GM11168 (cell line): ENCODE measurements around the gene EIF3I.

ENCODE experiments used
- in situ Hi-C: fragments of 300-500 bp; cut with MboI; formaldehyde crosslinking; loops from one replicate; pipeline ENCODE4 v1.12.0; 2022; ENCODE audit warnings: low sequenced_read_pairs; ENCODE audit not compliant: unreplicated experiment

EIF3I gene

DNA sequence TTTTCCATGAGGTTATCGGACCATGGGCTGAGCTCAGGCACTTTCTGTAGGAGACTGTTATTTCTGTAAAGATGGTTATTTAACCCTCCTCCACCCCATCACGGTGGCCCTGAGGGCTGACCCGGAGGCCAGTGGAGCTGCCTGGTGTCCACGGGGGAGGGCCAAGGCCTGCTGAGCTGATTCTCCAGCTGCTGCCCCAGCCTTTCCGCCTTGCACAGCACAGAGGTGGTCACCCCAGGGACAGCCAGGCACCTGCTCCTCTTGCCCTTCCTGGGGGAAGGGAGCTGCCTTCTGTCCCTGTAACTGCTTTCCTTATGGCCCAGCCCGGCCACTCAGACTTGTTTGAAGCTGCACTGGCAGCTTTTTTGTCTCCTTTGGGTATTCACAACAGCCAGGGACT lies 24.4 kb upstream of the EIF3I start:
- in situ Hi-C loops = no loop called here

DNA sequence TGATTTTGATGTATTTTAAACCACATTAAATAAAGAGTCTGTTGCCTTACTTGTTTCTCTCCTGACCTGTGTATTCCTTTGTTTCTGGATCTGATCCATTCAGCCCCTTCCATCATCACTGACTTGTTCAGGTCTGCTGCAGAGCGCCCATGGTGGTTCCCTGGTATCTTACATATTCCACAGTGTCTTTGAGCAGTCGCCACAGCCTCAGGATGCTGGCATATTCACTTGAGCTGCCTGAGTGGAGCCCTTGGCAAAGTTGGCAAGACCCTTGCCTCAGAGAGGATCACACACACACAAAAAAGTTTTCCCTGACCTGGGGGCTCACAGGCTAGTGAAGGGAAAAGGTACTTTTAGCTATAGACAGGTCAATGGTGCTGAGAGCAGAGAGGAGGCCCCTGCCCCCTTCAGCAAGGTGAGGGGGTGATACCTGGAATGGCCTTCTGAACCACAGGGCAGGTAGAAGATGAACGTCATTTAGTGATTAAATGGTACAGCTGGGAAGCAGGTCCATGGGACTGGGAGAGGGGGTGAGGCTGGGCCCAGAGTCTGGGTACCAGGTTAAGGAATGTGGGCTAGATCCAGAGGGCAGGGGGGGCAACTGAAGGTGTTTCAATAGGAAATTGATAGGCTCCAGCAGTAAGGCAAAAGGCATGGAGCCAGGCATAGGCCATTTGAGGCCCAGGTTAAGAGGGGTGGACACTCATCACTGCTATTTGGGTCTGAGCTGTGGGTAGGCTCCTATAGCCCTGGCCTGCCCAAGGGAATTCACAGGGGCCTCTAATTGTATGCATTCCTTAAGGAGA lies 23.8 kb upstream of the EIF3I start:
- in situ Hi-C loops = no loop called here

DNA sequence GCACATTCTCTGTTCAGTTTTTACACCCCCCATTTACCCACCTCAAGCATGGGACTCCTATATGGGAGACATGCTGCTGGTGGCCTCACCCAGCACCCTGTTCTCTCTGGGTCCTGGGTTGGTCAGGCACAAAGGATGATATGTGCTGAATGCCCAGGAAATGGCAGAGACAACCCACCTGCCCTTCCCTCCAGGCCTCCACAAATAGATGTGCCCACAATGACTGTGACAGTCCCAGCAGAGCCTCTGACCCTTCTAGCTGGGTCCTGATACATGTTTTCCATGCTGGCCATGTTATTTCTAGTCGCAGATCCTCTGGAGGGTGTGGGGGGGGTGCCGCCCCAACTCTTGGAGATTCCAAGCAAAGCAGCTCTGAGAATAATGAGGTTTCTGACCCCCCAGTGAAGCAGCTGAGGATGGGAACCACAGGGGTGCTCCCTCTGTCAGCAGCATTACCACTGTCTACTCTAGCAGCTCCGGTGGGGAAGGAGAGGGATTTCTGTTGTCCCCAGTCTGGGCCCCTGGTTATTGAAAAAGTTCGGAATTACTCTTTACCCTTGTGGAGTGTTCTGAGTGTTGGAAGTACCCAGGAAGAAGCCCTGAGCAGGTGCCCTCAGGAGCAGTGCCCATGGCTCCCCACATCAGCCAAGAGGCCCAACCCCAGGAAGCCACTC lies 23.0 kb upstream of the EIF3I start:
- in situ Hi-C loops = no loop called here

DNA sequence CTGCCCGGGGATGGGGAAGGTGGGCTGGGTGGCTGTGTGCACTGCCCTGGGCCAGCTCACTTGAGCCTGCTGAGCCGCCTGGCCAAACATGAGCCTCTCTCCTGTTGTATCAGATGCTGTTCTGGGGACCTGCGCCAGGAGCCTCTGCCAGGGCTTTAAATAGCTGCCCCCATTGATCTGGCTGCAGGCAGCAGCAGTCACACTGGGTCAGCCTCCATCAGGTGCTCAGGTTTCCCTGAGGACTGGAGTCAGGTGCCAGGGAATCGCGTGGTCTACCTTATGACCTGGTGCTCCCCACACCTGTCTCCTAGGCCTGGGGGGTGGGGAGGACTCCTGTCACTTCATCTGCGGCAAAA lies 22.5 kb upstream of the EIF3I start:
- in situ Hi-C loops = no loop called here

DNA sequence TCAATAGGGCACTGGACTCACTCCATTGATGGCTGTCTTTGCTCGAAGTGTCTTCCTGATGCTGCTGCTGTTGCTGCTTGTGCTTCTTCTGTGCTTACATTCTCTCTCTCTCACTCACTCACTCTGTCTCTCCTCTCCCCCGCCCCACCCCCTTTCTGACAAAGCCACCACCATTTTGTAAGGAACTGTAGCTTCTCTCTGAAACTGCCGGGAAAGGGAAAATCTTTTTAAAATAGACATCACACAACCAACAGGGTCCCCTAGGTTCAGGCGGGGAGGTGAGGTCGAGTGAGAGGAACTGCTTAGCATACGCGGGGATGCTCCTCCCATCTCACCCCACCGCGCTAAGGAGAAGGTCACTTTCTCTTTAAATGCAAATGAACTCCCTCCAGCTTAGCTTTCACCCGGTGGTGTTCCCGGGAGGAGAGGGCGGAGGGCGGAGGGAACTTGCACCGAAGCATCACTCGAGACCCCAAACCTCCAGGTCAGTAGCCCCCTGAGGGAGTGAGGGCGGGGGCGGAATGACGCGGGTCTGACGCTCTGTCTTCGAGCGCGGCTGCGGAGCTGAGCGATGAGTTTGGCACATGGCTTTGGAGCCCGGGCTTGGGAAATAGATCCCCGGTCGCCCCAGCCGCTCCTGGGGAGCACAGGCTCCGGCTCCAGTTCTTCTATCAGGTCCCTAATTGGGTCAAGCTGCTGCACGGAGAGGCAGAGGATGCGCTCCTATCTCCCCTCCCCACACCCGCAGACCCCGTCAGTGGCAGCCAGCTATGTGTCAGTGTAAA lies 21.8 kb upstream of the EIF3I start, which contains the start of gene CCDC28B:
TSS of gene CCDC28B (plus strand) at position 370 of the 785 bp plus-strand sequence. CDS start 1,341 bp downstream, outside the sequence.
- in situ Hi-C loops = no loop called here

DNA sequence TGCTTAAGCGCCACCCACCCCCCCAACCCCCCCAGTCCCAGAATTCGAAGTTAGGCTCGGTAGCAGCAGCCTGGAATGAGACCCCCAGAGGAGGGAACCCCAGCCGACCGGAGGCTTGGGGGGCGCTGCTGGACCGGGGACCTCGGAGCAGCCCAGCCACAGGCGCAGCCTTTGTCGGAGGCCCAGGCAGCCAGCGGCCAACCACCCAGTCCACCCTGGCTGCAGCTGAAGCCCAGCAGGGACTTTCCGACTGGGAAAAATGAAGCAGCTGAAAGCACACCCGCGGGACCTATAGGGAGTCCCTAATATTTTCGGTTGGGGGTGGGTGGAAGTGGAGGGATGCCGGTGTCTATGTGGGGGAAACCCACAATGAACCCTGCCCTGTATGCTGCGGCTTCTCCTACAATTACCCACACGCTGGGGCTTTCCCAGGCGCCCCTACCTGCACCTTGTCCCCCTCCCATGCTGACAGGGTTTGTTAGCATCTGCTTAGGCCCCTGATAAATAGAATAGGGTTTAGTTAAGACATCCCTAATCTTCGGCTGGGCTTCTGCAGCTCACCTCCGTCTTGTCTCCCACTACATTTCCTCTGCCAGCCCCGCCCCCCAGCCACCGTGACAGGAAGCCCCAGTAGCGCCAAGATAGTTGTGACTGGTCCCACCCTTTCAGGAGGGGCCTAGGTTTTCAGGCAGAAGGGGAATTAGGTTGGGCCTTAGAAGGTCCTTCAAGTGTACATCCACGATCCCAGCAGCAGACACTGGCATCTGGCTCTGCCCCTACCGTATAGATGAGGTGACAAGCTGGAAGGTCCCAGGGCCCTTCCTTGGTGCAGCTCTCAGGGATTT lies 21.0 kb upstream of the EIF3I start:
- in situ Hi-C loops = no loop called here

DNA sequence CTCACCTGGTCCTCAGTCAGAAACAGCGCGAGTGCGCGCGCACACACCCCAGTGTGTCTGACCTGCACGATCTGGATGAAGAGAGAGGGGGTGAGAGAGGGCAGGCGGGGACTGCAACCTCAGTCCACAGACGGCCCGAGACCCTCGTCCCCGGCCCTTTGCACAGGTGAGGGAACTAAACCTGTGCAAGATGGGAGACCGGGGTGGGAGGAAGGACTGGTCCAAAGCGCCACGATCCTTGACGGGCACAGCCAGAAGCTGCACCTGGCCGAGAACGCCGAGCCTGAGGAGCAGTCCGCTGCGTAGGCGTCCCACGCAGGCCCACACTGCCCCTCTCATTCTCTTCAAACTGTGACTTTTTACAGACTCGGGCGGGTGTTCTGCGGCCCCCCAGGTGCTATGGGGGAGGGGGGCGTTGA lies 17.3 kb upstream of the EIF3I start:
- in situ Hi-C loops = loop anchor here (5.0 kb wide), 1 partner anchor 102 kb away; no protein-coding TSS in a partner anchor

DNA sequence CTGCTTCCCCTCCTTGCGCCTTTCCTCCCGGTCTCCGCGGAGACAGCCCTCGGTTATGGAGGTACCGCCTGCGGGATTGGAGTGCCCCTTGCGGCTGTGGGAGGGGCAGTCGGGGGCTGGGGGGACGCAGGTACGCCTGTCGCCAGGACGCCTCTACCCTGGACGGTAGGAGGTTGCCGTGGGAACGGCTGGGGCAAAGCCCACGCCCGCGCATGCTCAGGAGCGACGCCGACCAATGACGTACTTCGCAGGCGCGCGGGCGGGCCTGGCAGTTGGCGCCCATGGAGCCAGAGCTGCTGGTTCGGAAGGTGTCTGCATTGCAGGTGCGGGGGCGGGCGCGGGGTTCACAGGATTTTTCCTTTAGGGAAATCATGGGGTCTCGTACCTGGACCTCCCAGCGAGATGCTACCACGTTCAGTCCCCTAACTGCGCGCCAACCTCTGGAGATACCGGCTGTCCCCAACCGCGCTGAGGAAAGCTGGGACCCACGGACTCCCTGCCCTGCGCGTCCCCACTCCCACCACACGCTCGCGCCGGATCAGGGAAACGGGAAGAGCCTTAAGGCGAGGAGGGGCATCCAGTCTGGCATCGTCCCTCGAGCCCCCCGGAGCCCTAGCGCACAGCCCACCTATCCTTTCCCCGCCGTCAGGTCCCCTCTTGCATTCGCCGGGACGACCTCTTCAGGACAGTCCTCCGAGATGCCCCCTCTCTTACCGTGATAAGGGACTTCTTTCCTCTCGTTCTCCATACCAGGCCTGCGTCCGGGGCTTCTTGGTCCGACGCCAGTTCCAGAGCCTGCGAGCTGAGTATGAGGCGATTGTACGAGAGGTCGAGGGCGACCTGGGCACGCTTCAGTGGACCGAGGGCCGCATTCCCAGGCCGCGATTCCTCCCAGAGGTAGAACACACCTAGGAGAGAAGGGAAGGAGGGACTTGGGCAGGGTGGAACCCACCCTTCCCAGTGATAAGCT lies 16.5 kb upstream of the EIF3I start, which contains the start of gene IQCC:
TSS of gene IQCC (plus strand) at position 271 of the 970 bp plus-strand sequence. CDS start at position 282, 11 bp downstream.
- in situ Hi-C loops = loop anchor here (5.0 kb wide), 1 partner anchor 102 kb away; no protein-coding TSS in a partner anchor

DNA sequence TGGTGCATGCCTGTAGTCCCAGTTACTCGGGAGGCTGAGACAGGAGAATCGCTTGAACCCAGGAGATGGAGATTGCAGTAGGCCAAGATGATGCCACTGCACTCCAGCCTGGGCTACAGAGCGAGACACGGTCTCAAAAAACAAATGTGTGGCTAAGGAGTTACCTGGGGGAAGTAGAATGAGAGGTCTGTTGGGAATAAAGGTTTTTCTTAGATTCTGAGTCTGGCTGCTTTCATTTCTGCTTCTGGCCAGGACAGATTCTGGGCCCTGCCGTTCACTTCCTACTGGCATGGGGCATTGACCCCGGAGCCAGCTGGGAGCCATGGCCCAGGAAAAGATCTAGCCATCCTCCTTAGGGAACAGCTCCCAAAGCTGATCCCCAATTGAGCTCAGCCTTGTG lies 13.7 kb upstream of the EIF3I start:
- in situ Hi-C loops = loop anchor here (5.0 kb wide), 1 partner anchor 99 kb away; no protein-coding TSS in a partner anchor

DNA sequence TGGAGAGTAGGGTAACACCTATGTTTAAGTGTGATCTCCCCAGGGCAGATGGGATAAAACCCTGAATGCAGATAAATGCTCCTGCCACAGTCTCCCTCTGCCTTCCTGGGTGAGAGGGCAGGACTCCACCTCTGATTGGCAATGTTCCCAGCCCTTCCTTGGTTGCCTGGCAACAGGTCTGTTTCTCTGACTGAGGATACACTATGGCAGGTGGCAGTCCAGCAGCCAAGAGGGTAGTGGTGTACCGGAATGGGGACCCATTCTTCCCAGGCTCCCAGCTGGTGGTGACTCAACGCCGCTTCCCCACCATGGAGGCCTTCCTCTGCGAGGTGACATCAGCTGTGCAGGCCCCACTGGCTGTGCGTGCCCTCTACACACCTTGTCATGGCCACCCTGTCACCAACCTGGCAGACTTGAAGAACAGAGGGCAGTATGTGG lies 13.3 kb upstream of the EIF3I start, which contains the start of gene DCDC2B:
TSS of gene DCDC2B (plus strand) at position 199 of the 438 bp plus-strand sequence. CDS start at position 204, 5 bp downstream.
- in situ Hi-C loops = loop anchor here (5.0 kb wide), 1 partner anchor 98 kb away; no protein-coding TSS in a partner anchor

DNA sequence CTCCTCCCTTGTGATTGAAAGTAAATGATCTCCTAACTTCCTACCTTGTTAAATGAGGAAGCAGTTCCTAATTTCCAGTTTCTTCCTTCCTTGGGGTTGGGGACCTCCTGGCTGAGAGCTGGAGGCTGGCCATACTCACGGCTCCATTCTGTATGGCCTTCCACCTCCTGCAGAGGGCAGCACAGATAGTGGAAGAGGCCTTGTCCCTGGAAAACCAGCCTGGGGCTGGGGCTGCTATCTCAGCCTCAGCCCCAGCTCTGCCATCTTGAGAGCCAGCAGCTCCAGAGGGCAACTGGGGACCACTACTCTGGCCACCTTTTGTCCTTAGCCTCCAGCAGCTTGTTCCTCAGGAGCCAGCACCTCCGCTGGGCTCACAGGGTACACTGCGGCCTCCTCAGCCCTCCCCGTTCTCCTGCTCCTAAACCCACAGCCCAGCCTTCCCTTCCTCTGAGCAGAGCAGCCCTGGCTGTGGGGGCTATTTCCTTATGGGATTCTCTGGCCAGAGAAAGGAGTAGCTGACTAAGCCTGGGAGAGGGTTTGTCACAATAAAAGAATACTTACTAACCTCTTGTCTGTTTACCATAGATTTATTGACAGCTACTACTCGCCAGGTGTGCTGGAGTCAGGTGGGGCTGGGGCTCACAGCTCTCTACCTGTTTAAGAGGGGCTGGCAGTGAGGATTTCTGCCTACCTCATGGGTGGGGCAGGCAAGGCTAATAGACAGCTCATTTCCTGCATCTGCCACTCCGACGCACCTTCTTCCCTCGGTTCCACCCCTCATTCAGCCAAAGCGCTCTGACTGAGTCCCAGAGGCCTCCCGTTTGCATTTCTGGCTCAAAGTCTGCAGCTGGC lies 6.4 kb upstream of the EIF3I start:
- in situ Hi-C loops = no loop called here

DNA sequence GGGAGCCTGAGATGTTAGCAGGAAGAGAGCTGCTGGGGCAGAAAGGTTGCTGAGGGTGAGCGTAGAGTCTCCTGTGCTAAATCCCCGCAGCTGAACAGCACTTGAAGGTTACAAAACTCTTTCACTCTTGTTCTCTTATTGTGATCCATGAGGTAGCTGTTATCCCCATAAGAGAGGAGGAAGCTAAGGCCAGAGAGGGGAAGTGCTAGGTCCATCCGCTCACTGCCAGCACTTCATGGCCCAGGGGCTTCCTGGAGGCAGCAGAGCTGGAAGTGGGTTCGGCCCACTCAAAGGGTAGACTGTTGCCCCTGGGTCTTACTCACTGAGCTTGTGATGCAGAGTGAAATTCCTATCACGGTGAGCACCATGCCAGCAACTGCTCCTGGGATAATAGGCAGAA lies 5.6 kb upstream of the EIF3I start:
- in situ Hi-C loops = no loop called here

DNA sequence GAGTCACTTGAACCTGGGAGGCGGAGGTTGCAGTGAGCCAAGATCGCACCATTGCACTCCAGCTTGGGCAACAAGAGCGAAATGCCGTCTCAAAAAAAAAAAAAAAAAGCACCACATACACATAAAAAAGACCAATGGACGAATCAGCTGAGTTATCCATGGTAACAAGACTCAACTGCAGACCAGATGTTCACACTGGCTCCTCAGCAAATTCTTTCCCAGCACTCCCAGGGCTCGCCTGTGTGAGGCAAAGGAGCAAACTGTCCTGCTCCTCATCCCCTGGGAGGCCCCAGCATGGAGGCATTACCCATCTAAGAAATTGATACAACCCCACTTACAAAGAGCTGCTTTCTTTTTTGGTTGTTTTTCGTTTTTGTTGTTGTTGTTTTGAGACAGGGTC lies 3.2 kb upstream of the EIF3I start:
- in situ Hi-C loops = no loop called here

DNA sequence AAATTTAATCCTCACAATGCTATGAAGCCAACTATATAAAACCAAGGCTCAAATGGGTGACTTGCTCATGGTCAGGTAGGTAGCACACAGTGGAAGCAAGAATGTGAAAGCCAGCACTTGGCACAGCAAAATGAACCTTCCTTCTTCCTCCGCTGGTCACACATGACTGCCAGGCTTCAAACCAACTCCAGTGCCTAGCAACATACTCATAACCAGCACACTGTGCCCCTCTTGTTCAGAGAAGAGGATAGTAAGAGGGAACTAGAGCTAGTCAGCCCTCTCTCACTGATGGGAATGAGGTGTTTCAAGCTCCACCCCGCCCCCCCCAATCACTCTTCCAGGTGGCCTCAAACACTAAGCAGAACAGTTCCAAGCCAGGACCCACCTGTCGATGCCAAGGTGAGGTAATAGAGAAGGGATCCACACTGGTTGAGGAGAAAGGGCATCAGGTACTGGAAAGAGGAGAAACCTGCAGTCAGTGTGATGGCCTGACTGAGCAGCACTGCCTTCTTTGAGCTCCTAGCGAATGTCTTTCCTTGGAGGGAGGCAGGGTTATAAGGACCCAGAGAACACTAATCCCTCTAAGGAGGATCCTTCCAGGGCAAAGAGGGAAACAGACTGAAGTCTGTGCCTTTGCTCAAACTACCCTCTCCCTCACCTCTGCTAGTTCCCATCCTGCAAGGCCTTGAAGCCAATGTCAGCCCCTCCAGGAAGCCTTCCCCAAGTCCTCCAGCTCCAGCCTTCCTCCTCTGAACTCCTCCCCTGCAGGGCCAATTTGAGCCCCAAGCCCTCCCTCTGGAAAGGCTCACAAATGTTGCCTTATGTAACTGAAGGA lies 1.2 kb upstream of the EIF3I start:
- in situ Hi-C loops = no loop called here

DNA sequence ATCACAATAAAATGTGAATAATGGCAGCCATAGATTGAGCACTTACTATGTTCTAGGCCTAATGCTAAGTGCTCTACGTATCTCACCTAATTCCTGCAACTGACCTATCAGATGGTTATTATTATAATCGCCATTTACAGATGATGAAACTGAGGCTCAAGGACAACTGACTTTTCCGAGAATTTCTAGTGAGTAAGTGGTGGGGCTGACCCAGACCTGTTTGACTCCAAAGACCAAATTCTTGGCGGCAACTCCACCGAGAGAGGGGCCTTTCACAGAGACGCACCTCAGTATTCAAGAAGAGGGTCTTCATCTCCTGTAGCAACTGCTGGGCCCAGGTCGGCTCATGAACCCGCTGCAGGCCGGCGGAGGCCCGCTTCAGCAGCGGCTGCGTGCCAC lies 627 bp upstream of the EIF3I start:
- in situ Hi-C loops = no loop called here

DNA sequence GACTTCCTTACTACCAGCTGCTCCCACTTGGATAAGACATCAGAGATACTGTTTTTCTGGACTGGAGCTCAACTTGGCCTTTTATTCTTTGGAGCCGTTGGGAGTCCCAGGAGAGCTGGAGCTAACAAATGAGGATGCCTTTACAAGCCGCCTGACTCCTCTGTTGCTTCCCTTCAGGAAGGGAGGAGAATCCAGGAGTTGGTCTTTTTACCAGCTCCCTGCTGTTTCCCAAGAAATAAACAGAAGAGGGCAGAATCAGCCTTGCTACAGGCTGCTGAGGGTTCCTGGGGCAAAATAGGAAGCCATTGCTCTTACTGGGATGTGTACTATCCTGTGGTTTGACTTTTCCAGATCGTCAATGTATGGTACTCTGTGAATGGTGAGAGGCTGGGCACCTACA lies 1.5 kb downstream of the EIF3I start:
- in situ Hi-C loops = no loop called here

DNA sequence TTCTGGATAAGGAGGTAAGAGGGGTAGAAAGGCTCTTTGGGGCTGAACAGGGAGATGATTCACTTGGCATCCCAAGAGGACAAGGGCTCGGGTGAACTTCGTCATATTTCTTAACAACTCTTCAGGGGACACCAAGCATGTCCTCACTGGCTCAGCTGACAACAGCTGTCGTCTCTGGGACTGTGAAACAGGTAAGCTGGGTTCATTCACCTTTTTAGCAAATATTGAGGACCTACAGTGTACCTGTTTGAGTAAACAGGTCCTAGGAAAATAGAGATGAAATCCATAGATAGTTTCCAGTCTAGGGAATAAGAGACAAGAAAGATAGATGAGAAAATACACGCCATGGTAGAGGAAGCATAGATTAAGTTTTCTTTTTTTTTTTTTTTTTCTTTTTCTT lies 2.1 kb downstream of the EIF3I start:
- in situ Hi-C loops = no loop called here
